Breast epithelium (tissue), 3 donors: ENCODE measurements around the gene USP3.

Source experiments
- POLR2A ChIP-seq: fragments of 450-650 bp; IDR thresholded peaks from one replicate; pipeline ENCODE4 v1.6.1; 2016; ENCODE audit warnings: antibody characterized with exemption, mild to moderate bottlenecking, moderate library complexity
- POLR2AphosphoS5 ChIP-seq, 3 donors: sonication (generic); formaldehyde crosslinking; IDR thresholded peaks; one replicate each; pipeline ENCODE4 v1.6.1; 2017; ENCODE audit warnings: antibody characterized with exemption in 3 of 3
- TF ChIP-seq, protein P1 (sequence below), 3 donors: fragments of 450-650 bp; IDR thresholded peaks; one replicate each; pipeline ENCODE4 v1.5.1; 2016 to 2017; ENCODE audit warnings: antibody characterized with exemption in 3 of 3, mild to moderate bottlenecking in 3 of 3, moderate library complexity in 3 of 3

GRCh38 chr15:63539521-63539920 lies 35.1 kb downstream of the USP3 start:
- TF ChIP-seq, protein P1, sequence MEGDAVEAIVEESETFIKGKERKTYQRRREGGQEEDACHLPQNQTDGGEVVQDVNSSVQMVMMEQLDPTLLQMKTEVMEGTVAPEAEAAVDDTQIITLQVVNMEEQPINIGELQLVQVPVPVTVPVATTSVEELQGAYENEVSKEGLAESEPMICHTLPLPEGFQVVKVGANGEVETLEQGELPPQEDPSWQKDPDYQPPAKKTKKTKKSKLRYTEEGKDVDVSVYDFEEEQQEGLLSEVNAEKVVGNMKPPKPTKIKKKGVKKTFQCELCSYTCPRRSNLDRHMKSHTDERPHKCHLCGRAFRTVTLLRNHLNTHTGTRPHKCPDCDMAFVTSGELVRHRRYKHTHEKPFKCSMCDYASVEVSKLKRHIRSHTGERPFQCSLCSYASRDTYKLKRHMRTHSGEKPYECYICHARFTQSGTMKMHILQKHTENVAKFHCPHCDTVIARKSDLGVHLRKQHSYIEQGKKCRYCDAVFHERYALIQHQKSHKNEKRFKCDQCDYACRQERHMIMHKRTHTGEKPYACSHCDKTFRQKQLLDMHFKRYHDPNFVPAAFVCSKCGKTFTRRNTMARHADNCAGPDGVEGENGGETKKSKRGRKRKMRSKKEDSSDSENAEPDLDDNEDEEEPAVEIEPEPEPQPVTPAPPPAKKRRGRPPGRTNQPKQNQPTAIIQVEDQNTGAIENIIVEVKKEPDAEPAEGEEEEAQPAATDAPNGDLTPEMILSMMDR (IDR thresholded peaks at IDR 0.05) = no peak
- TF ChIP-seq POLR2A = no peak
- TF ChIP-seq POLR2AphosphoS5 (IDR thresholded peaks at IDR 0.05) = no peak
